WTC11 (cell line): ENCODE results near the gene NAB2.
A peak's percentile ranks its signal among the peaks of the same experiment; 100 is the strongest.

Source experiments
- CREB1 ChIP-seq: sonication (generic); formaldehyde crosslinking; IDR thresholded peaks from 2 replicates; pipeline ENCODE4 v1.8.0; 2023; ENCODE audit warnings: mild to moderate bottlenecking, missing genetic modification reagents
- ESRRA ChIP-seq: sonication (generic); formaldehyde crosslinking; IDR thresholded peaks from 2 replicates; pipeline ENCODE4 v1.8.1; 2022; ENCODE audit warnings: mild to moderate bottlenecking, missing genetic modification reagents, borderline replicate concordance
- FOXP1 ChIP-seq: sonication (generic); formaldehyde crosslinking; IDR thresholded peaks from 2 replicates; pipeline ENCODE4 v1.8.0; 2022; ENCODE audit warnings: missing genetic modification reagents, mild to moderate bottlenecking, moderate library complexity, borderline replicate concordance
- GABPB1 ChIP-seq: sonication (generic); formaldehyde crosslinking; IDR thresholded peaks from 2 replicates; pipeline ENCODE4 v1.8.1; 2023; ENCODE audit warnings: mild to moderate bottlenecking, missing genetic modification reagents
- NFYB ChIP-seq: sonication (generic); formaldehyde crosslinking; conservative IDR thresholded peaks from 2 replicates; pipeline ENCODE4 v1.8.0; 2022; ENCODE audit warnings: low read depth, missing genetic modification reagents
- NR3C1 ChIP-seq: sonication (generic); formaldehyde crosslinking; conservative IDR thresholded peaks from 2 replicates; pipeline ENCODE4 v1.8.1; 2023; ENCODE audit warnings: low read depth, mild to moderate bottlenecking, missing genetic modification reagents
- OVOL2 ChIP-seq: fragments of 250-450 bp; sonication (Bioruptor Pico); IDR thresholded peaks from 2 replicates; pipeline ENCODE4 v1.9.0; 2021; ENCODE audit warnings: mild to moderate bottlenecking, borderline replicate concordance
- SOX15 ChIP-seq: fragments of 250-450 bp; sonication (Bioruptor Pico); IDR thresholded peaks from 2 replicates; pipeline ENCODE4 v1.9.0; 2021; ENCODE audit warnings: mild to moderate bottlenecking
- TF ChIP-seq, protein P1 (sequence below): sonication (generic); formaldehyde crosslinking; IDR thresholded peaks from 2 replicates; pipeline ENCODE4 v1.8.0; 2023; ENCODE audit warnings: missing genetic modification reagents, mild to moderate bottlenecking, borderline replicate concordance
- TF ChIP-seq, protein P2 (sequence below): fragments of 250-450 bp; sonication (Bioruptor Pico); IDR thresholded peaks from 2 replicates; pipeline ENCODE4 v2.1.2; 2022; ENCODE audit warnings: mild to moderate bottlenecking, moderate library complexity
- TF ChIP-seq, protein P3 (sequence below): fragments of 200-600 bp; IDR thresholded peaks from 2 replicates; pipeline ENCODE4 v1.8.0; 2022; ENCODE audit warnings: antibody characterized with exemption
- TF ChIP-seq, protein P4 (sequence below): sonication (generic); formaldehyde crosslinking; IDR thresholded peaks from 2 replicates; pipeline ENCODE4 v1.8.1; 2023; ENCODE audit warnings: mild to moderate bottlenecking, missing genetic modification reagents
- TF ChIP-seq, protein P5 (sequence below): sonication (generic); formaldehyde crosslinking; IDR thresholded peaks from 2 replicates; pipeline ENCODE4 v1.8.1; 2023; ENCODE audit warnings: mild to moderate bottlenecking, missing genetic modification reagents, moderate library complexity

DNA sequence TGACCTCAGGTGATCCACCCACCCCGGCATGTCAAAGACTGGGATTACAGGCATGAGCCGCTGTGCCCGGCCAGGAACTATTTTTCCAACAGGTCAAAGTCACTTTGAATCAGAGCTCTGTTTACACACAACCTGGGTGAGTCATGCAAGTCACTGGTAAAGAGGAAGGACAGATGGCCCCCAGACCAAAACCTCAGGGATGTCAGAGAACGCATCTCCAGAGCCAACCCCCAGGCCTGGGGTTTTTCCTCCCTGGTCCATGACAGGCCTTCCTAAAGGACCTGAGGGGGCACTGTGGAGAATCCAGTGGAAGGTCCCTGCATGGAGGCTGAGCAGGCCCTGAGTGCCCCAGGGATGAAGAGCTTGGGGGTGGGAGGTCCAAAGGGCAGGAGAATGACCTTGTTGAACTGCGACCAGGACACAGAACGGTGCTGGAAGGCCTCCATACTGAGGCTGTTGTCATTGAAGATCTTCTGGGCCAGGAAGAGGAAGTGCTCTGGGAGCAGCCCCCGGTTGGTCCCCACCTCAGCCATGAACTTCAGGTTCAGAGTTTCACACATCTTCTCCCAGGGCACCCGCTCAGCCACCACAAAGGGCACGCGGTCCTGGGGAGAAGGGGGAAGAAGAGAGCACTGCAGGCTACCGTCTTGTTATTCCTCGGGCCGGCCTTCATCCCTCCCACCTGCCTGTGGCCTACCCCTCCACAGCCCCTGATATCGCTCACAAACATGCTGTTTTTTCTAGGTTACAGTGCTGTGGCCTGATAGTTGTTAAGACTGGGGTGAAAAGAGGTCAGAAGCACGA lies 13.2 kb downstream of the NAB2 start:
- TF ChIP-seq, protein P1, sequence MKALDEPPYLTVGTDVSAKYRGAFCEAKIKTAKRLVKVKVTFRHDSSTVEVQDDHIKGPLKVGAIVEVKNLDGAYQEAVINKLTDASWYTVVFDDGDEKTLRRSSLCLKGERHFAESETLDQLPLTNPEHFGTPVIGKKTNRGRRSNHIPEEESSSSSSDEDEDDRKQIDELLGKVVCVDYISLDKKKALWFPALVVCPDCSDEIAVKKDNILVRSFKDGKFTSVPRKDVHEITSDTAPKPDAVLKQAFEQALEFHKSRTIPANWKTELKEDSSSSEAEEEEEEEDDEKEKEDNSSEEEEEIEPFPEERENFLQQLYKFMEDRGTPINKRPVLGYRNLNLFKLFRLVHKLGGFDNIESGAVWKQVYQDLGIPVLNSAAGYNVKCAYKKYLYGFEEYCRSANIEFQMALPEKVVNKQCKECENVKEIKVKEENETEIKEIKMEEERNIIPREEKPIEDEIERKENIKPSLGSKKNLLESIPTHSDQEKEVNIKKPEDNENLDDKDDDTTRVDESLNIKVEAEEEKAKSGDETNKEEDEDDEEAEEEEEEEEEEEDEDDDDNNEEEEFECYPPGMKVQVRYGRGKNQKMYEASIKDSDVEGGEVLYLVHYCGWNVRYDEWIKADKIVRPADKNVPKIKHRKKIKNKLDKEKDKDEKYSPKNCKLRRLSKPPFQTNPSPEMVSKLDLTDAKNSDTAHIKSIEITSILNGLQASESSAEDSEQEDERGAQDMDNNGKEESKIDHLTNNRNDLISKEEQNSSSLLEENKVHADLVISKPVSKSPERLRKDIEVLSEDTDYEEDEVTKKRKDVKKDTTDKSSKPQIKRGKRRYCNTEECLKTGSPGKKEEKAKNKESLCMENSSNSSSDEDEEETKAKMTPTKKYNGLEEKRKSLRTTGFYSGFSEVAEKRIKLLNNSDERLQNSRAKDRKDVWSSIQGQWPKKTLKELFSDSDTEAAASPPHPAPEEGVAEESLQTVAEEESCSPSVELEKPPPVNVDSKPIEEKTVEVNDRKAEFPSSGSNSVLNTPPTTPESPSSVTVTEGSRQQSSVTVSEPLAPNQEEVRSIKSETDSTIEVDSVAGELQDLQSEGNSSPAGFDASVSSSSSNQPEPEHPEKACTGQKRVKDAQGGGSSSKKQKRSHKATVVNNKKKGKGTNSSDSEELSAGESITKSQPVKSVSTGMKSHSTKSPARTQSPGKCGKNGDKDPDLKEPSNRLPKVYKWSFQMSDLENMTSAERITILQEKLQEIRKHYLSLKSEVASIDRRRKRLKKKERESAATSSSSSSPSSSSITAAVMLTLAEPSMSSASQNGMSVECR (CRISPR knock-in tag) = no peak
- TF ChIP-seq CREB1 (CRISPR knock-in tag) (no peak), ESRRA (no peak), FOXP1 (no peak), NFYB (no peak), GABPB1 (CRISPR knock-in tag) (0 out of 2 replicates have a peak, but pooled peaks have one; percentile 26), SOX15 (CRISPR knock-in tag) (no peak), NR3C1 (CRISPR knock-in tag) (no peak), OVOL2 (no peak)
- TF ChIP-seq, protein P2, sequence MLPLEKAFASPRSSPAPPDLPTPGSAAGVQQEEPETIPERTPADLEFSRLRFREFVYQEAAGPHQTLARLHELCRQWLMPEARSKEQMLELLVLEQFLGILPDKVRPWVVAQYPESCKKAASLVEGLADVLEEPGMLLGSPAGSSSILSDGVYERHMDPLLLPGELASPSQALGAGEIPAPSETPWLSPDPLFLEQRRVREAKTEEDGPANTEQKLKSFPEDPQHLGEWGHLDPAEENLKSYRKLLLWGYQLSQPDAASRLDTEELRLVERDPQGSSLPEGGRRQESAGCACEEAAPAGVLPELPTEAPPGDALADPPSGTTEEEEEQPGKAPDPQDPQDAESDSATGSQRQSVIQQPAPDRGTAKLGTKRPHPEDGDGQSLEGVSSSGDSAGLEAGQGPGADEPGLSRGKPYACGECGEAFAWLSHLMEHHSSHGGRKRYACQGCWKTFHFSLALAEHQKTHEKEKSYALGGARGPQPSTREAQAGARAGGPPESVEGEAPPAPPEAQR (CRISPR knock-in tag) = no peak
- TF ChIP-seq, protein P3, sequence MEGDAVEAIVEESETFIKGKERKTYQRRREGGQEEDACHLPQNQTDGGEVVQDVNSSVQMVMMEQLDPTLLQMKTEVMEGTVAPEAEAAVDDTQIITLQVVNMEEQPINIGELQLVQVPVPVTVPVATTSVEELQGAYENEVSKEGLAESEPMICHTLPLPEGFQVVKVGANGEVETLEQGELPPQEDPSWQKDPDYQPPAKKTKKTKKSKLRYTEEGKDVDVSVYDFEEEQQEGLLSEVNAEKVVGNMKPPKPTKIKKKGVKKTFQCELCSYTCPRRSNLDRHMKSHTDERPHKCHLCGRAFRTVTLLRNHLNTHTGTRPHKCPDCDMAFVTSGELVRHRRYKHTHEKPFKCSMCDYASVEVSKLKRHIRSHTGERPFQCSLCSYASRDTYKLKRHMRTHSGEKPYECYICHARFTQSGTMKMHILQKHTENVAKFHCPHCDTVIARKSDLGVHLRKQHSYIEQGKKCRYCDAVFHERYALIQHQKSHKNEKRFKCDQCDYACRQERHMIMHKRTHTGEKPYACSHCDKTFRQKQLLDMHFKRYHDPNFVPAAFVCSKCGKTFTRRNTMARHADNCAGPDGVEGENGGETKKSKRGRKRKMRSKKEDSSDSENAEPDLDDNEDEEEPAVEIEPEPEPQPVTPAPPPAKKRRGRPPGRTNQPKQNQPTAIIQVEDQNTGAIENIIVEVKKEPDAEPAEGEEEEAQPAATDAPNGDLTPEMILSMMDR = no peak
- TF ChIP-seq, protein P4, sequence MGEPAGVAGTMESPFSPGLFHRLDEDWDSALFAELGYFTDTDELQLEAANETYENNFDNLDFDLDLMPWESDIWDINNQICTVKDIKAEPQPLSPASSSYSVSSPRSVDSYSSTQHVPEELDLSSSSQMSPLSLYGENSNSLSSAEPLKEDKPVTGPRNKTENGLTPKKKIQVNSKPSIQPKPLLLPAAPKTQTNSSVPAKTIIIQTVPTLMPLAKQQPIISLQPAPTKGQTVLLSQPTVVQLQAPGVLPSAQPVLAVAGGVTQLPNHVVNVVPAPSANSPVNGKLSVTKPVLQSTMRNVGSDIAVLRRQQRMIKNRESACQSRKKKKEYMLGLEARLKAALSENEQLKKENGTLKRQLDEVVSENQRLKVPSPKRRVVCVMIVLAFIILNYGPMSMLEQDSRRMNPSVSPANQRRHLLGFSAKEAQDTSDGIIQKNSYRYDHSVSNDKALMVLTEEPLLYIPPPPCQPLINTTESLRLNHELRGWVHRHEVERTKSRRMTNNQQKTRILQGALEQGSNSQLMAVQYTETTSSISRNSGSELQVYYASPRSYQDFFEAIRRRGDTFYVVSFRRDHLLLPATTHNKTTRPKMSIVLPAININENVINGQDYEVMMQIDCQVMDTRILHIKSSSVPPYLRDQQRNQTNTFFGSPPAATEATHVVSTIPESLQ (CRISPR knock-in tag) = no peak
- TF ChIP-seq, protein P5, sequence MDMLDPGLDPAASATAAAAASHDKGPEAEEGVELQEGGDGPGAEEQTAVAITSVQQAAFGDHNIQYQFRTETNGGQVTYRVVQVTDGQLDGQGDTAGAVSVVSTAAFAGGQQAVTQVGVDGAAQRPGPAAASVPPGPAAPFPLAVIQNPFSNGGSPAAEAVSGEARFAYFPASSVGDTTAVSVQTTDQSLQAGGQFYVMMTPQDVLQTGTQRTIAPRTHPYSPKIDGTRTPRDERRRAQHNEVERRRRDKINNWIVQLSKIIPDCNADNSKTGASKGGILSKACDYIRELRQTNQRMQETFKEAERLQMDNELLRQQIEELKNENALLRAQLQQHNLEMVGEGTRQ (CRISPR knock-in tag) = no peak
